ENCODE results near the gene BHLHE40. TPM values are rescaled to one million over a fixed set of nuclear protein-coding genes. Genes with fewer than 3 reads are reported as not detected.

BHLHE40 gene
- total and polyA plus RNA-seq, 2 of the 13 experiments (the other 11 are each of a cell fraction or from before 2014, with no cell fraction given) = 1.8 to 51.0 TPM

DNA sequence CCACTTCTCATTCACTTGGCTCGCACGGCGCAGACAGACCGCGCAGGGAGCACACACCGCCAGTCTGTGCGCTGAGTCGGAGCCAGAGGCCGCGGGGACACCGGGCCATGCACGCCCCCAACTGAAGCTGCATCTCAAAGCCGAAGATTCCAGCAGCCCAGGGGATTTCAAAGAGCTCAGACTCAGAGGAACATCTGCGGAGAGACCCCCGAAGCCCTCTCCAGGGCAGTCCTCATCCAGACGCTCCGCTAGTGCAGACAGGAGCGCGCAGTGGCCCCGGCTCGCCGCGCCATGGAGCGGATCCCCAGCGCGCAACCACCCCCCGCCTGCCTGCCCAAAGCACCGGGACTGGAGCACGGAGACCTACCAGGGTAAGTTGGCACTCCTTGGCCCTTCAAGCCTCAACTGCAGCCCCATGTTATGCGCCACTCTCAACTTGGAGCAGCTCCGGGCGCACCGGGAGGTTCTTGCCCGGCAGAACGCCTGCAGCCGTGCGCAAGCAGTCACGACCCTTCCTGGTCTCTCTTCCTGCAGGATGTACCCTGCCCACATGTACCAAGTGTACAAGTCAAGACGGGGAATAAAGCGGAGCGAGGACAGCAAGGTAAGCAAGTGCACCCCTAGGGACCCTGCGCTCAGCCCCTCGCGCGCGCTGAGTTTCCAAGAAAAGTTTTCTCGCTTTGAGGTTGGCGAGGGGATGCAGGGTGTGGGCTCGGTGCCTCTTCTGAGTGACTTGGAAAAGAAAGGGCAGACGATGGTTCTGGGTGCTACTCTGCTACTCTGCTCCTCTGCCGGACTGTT is at the start of gene BHLHE40 (continued):
- TF ChIP-seq, protein P1, sequence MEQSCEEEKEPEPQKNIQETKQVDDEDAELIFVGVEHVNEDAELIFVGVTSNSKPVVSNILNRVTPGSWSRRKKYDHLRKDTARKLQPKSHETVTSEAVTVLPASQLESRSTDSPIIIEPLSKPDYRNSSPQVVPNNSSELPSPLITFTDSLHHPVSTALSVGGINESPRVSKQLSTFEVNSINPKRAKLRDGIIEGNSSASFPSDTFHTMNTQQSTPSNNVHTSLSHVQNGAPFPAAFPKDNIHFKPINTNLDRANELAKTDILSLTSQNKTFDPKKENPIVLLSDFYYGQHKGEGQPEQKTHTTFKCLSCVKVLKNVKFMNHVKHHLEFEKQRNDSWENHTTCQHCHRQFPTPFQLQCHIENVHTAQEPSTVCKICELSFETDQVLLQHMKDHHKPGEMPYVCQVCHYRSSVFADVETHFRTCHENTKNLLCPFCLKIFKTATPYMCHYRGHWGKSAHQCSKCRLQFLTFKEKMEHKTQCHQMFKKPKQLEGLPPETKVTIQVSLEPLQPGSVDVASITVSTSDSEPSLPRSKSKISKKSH (CRISPR knock-in tag; IDR thresholded peaks at IDR 0.05; ENCODE audit: borderline replicate concordance) = no peak
- TF ChIP-seq HHEX (CRISPR knock-in tag; IDR thresholded peaks at IDR 0.05) = no peak
- no peak; a peak in 1 of 4 replicates for TF ChIP-seq POLR2A (IDR thresholded peaks at IDR 0.05; ENCODE audit: insufficient read depth in 1 of 2, low read depth in 2 of 2, low read length in 2 of 2)
- TF ChIP-seq ZFP41 (CRISPR knock-in tag; IDR thresholded peaks at IDR 0.05; ENCODE audit: borderline replicate concordance) = no peak
- no peak for TF ChIP-seq GZF1 (CRISPR knock-in tag; IDR thresholded peaks at IDR 0.05)
- TF ChIP-seq ZNF460 (CRISPR knock-in tag; IDR thresholded peaks at IDR 0.05; ENCODE audit: borderline replicate concordance) = no peak
- TF ChIP-seq RNF2 (conservative IDR thresholded peaks at IDR 0.05; ENCODE audit: low read depth) = 0 out of 2 replicates have a peak, but pooled peaks have one; percentile 64
- TF ChIP-seq, protein P2, sequence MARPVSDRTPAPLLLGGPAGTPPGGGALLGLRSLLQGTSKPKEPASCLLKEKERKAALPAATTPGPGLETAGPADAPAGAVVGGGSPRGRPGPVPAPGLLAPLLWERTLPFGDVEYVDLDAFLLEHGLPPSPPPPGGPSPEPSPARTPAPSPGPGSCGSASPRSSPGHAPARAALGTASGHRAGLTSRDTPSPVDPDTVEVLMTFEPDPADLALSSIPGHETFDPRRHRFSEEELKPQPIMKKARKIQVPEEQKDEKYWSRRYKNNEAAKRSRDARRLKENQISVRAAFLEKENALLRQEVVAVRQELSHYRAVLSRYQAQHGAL (CRISPR knock-in tag; IDR thresholded peaks at IDR 0.05; ENCODE audit: not compliant biosample characterization) = peak; percentile 41
- TF ChIP-seq, protein P3, sequence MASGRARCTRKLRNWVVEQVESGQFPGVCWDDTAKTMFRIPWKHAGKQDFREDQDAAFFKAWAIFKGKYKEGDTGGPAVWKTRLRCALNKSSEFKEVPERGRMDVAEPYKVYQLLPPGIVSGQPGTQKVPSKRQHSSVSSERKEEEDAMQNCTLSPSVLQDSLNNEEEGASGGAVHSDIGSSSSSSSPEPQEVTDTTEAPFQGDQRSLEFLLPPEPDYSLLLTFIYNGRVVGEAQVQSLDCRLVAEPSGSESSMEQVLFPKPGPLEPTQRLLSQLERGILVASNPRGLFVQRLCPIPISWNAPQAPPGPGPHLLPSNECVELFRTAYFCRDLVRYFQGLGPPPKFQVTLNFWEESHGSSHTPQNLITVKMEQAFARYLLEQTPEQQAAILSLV (CRISPR knock-in tag; IDR thresholded peaks at IDR 0.05; ENCODE audit: borderline replicate concordance) = 0 out of 2 replicates have a peak, but pooled peaks have one; percentile 51
- TF ChIP-seq TGIF2 (CRISPR knock-in tag; IDR thresholded peaks at IDR 0.05) = no peak; the same call in 1 of the 2 replicates
- no peak for TF ChIP-seq ZNF468 (CRISPR knock-in tag; IDR thresholded peaks at IDR 0.05)
- TF ChIP-seq ZNF333 (CRISPR knock-in tag; IDR thresholded peaks at IDR 0.05; ENCODE audit: borderline replicate concordance) = peak; percentile 82; the same call in 1 of the 2 replicates
- no peak for TF ChIP-seq STAT5B (CRISPR knock-in tag; IDR thresholded peaks at IDR 0.05)
- TF ChIP-seq FOXA1 (IDR thresholded peaks at IDR 0.05) = no peak
- TF ChIP-seq FOXA1 (CRISPR knock-in tag; IDR thresholded peaks at IDR 0.05) = no peak
- TF ChIP-seq, protein P4, sequence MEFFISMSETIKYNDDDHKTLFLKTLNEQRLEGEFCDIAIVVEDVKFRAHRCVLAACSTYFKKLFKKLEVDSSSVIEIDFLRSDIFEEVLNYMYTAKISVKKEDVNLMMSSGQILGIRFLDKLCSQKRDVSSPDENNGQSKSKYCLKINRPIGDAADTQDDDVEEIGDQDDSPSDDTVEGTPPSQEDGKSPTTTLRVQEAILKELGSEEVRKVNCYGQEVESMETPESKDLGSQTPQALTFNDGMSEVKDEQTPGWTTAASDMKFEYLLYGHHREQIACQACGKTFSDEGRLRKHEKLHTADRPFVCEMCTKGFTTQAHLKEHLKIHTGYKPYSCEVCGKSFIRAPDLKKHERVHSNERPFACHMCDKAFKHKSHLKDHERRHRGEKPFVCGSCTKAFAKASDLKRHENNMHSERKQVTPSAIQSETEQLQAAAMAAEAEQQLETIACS (CRISPR knock-in tag; IDR thresholded peaks at IDR 0.05) = no peak
- no peak for TF ChIP-seq GABPA (IDR thresholded peaks at IDR 0.05; ENCODE audit: low read depth, low read length)
- TF ChIP-seq GABPA (CRISPR knock-in tag; IDR thresholded peaks at IDR 0.05; ENCODE audit: low read depth) = no peak
- 0 out of 2 replicates have a peak, but pooled peaks have one; percentile 25 for TF ChIP-seq ZFP36L2 (CRISPR knock-in tag; IDR thresholded peaks at IDR 0.05)
- TF ChIP-seq, protein P5, sequence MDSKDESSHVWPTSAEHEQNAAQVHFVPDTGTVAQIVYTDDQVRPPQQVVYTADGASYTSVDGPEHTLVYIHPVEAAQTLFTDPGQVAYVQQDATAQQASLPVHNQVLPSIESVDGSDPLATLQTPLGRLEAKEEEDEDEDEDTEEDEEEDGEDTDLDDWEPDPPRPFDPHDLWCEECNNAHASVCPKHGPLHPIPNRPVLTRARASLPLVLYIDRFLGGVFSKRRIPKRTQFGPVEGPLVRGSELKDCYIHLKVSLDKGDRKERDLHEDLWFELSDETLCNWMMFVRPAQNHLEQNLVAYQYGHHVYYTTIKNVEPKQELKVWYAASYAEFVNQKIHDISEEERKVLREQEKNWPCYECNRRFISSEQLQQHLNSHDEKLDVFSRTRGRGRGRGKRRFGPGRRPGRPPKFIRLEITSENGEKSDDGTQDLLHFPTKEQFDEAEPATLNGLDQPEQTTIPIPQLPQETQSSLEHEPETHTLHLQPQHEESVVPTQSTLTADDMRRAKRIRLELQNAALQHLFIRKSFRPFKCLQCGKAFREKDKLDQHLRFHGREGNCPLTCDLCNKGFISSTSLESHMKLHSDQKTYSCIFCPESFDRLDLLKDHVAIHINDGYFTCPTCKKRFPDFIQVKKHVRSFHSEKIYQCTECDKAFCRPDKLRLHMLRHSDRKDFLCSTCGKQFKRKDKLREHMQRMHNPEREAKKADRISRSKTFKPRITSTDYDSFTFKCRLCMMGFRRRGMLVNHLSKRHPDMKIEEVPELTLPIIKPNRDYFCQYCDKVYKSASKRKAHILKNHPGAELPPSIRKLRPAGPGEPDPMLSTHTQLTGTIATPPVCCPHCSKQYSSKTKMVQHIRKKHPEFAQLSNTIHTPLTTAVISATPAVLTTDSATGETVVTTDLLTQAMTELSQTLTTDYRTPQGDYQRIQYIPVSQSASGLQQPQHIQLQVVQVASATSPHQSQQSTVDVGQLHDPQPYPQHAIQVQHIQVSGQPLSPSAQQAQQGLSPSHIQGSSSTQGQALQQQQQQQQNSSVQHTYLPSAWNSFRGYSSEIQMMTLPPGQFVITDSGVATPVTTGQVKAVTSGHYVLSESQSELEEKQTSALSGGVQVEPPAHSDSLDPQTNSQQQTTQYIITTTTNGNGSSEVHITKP (CRISPR knock-in tag; IDR thresholded peaks at IDR 0.05; ENCODE audit: low read depth) = no peak
- peak; percentile 38; the same call in 1 of the 2 replicates for TF ChIP-seq TBP (CRISPR knock-in tag; IDR thresholded peaks at IDR 0.05)
- TF ChIP-seq ELF1 (CRISPR knock-in tag; IDR thresholded peaks at IDR 0.05) = no peak
- no peak for TF ChIP-seq SNRNP70 (IDR thresholded peaks at IDR 0.05; ENCODE audit: low read depth, low read length)
